NCI-H2196 treated with DMSO at 0.1 percent for 48 hours (cell line): ENCODE results near the gene FAM120B.

Experiments
- DNase-seq: peaks from one replicate; lab custom pipeline; 2025; ENCODE audit not compliant: unreplicated experiment; lab: John Stamatoyannopoulos, UW

The FAM120B gene

DNA sequence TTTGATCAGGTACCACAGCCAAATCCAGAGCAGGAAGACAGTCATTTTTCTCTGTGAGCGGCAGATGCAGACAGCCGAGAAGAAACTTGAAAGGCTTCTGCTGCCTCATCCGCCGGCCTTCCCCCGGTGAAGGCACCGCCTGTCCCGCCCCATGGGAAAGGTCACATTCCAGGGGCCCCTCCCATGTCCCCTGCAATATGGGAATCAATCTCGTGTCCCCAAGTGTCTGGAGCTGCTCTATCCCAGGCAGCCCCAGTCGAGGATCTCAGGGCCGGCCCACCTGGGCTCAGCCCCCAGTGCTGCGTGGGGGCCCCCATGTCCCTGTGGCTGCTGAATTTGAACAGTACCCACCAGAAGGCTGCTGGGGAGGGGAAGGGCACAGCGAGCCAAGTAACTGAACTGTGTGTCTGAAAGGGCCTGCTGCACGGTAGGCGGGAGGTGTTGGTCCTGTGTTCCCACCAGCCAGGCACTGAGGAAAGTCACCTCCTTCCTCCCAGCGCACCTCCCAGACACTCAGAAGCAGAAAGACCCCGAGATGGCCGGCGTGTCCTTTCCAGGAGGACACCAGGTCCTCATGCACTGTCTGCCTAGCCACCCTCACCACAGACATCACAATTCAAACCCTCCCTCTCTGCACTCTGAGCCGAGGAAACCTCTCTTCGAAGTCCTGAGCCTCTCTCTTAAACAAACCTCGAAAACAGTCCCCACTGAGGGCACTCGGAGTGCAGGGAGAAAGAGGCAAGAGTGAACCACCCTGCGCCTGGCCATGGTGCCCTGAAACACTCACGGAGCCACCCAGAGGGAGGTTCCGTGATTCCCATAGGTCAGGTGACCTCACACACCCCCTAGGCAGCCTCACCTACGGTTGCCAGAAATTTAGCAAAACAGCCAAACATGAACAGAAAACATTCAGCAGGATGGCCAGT is 147.3 kb downstream of the FAM120B start:
- no peak for DNase-seq

DNA sequence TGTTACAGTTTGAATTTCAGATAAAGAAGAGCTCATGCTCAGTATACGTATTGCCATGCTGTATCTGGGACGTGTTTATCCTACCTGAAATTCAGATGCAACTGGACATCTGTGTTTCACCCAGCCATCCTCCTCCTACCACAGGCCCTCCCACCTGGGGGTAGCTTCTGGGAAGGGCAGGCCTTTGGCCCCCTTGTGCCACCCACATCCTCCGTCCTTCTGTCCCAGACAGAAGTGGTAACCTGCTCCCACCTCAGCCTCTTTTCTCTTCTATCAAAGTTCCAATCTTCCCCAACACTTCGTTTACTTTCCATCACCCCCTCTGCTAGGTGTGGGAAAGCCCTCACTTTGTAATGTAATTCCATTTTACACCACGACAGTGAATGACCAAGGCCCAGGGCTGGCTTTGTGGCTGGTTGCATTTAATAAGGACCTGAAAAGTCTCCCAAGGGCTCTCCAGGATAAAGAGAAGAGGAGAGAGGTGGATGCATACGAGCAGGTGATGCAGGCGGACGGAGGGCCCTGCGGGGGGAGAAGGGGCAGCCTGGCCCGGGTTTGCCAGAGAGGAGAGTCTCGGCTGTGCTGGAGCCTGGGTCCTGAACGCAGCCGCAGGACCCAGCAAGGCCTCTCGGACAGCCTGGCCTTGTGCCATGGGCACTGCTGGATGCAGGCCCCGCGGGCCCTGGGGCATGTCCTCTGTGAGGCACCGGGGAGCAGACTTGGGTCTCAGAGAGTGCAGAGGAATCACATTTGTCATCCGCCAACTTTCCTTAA is 148.1 kb downstream of the FAM120B start:
- DNase-seq, result no peak

DNA sequence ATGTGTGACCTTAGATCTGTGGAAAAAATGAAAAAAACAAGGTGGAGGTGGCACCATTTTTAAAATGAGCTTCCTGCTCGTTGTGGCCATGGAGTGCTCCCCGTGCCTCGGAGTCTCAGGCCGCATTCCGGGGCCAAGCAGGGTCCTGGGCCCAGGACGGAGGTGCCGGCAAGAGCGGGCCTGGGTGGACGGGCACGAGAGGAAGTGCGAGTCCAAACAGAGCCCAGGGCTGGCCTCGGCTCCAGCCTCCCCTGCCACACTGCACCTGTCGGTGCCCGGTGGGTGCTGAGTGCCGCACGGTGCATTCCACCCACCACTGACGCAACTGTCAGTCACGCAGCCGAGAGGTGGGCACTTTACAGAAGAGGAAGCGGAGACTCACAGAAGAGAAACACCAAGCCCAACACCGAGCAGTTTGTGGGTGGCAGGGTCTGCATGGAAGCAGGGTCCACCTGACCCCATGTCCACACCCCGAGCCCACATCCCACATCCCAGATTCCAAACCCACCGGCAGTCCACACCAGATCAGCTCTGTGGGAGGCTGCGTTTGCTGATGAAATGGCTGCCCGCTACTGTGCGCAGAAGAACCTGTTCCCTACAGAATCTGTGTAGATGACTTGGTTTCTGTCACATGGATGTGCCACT is 148.9 kb downstream of the FAM120B start:
- no peak for DNase-seq

DNA sequence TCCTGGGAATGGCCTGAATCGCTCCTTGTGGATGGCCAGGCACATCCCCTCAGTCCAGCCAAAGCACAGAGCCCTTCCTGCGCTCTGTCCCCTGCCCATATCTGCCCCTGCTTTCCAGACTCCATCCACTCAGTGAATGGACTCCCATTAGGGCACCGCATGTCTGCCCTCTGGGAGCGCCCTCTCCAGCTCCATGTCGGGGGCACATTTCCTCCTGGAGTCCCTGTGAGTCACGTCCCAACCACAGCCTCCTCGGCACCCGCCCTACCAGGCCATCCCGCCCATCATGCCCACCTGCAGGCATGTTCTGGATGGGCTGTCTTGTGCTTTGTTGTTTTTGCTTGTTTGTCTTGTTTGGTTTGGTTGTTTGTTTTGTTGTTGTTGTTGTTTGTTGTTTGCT is 149.8 kb downstream of the FAM120B start:
- DNase-seq, result no peak
